Neural cell (in vitro differentiated cells): Measurements from ENCODE around the gene HOXB6. TPM values are rescaled to one million over a fixed set of nuclear protein-coding genes. Genes with fewer than 3 reads are reported as not detected.

ENCODE experiments used
- H2AFZ ChIP-seq: fragments of 200-600, 300-800 bp; sonication (generic), shearing (Covaris generic); 2 replicates; pipeline ENCODE4 v1.6.0; 2014; ENCODE audit warnings: low read depth, mild to moderate bottlenecking, antibody characterized with exemption, low read length, moderate library complexity
- H3F3A ChIP-seq: fragments of 200-600 bp; shearing (Covaris generic); 2 replicates; pipeline ENCODE4 v1.6.1; 2016; ENCODE audit warnings: mild to moderate bottlenecking, moderate library complexity, mixed read lengths, antibody characterized with exemption, low read length; ENCODE audit not compliant: insufficient read depth, poor library complexity, severe bottlenecking
- H3K27ac ChIP-seq: fragments of 200-600, 300-800 bp; sonication (generic), shearing (Covaris generic); 2 replicates; pipeline ENCODE4 v1.5.1; 2014; ENCODE audit warnings: mild to moderate bottlenecking, low read length, moderate library complexity
- H3K27me3 ChIP-seq: fragments of 300-800, 200-600 bp; sonication (generic), shearing (Covaris generic); 2 replicates; pipeline ENCODE4 v1.6.0; 2014; ENCODE audit warnings: mild to moderate bottlenecking, low read depth, low read length, moderate library complexity; ENCODE audit not compliant: insufficient read depth
- H3K36me3 ChIP-seq: fragments of 300-800, 200-600 bp; sonication (generic), shearing (Covaris generic); 2 replicates; pipeline ENCODE4 v1.5.1; 2014; ENCODE audit warnings: mild to moderate bottlenecking, antibody characterized with exemption, low read length, moderate library complexity; ENCODE audit not compliant: insufficient read depth
- H3K4me2 ChIP-seq: fragments of 300-800, 200-600 bp; sonication (generic), shearing (Covaris generic); 2 replicates; pipeline ENCODE4 v1.6.0; 2014; ENCODE audit warnings: mild to moderate bottlenecking, low read length
- H3K4me3 ChIP-seq: fragments of 300-800, 200-600 bp; sonication (generic), shearing (Covaris generic); 2 replicates; pipeline ENCODE4 v1.5.1; 2014; ENCODE audit warnings: mild to moderate bottlenecking, low read length, moderate library complexity
- H3K79me2 ChIP-seq: fragments of 200-600 bp; shearing (Covaris generic); replicated peaks from 2 replicates; pipeline ENCODE4 v1.6.0; 2014; ENCODE audit warnings: mild to moderate bottlenecking, low read length, moderate library complexity; ENCODE audit not compliant: insufficient read depth
- H3K9ac ChIP-seq: fragments of 300-800, 200-600 bp; sonication (generic), shearing (Covaris generic); 2 replicates; pipeline ENCODE4 v1.6.1; 2016; ENCODE audit warnings: mild to moderate bottlenecking, low read length, mixed read lengths
- H3K9me2 ChIP-seq: fragments of 200-600 bp; shearing (Covaris generic); 2 replicates; pipeline ENCODE4 v1.6.1; 2016; ENCODE audit warnings: mild to moderate bottlenecking, low read length, mixed read lengths; ENCODE audit not compliant: insufficient read depth
- H3K9me3 ChIP-seq: fragments of 200-600, 300-800 bp; sonication (generic), shearing (Covaris generic); 2 replicates; pipeline ENCODE4 v1.6.1; 2016; ENCODE audit warnings: mild to moderate bottlenecking, mixed run types, low read length, moderate library complexity, mixed read lengths
- H4K20me1 ChIP-seq: fragments of 200-600 bp; shearing (Covaris generic); 2 replicates; pipeline ENCODE4 v1.6.1; 2016; ENCODE audit warnings: mild to moderate bottlenecking, mixed run types; ENCODE audit not compliant: insufficient read depth
- EP300 ChIP-seq: fragments of 450-650 bp; conservative IDR thresholded peaks from 2 replicates; pipeline ENCODE4 v1.6.1; 2014; ENCODE audit warnings: antibody characterized with exemption, mild to moderate bottlenecking, moderate library complexity; ENCODE audit not compliant: poor library complexity, severe bottlenecking
- EZH2 ChIP-seq: fragments of 200-600, 300-800 bp; shearing (Covaris generic), sonication (generic); IDR thresholded peaks from 2 replicates; pipeline ENCODE4 v1.6.1; 2014; ENCODE audit warnings: antibody characterized with exemption, low read length, borderline replicate concordance, mild to moderate bottlenecking; ENCODE audit not compliant: insufficient read depth, poor library complexity, severe bottlenecking
- MXI1 ChIP-seq: fragments of 450-650 bp; conservative IDR thresholded peaks from 2 replicates; pipeline ENCODE4 v1.6.1; 2014; ENCODE audit warnings: antibody characterized with exemption, mild to moderate bottlenecking; ENCODE audit not compliant: poor library complexity, severe bottlenecking
- POLR2AphosphoS5 ChIP-seq: IDR thresholded peaks from 2 replicates; pipeline ENCODE4 v1.6.1; 2012
- RAD21 ChIP-seq: fragments of 450-650 bp; conservative IDR thresholded peaks from 2 replicates; pipeline ENCODE4 v1.6.1; 2014; ENCODE audit warnings: antibody characterized with exemption, mild to moderate bottlenecking, moderate library complexity
- SMC3 ChIP-seq: fragments of 450-650 bp; conservative IDR thresholded peaks from 2 replicates; pipeline ENCODE4 v1.6.1; 2014; ENCODE audit warnings: antibody characterized with exemption, mild to moderate bottlenecking, moderate library complexity; ENCODE audit not compliant: poor library complexity
- TAF1 ChIP-seq: IDR thresholded peaks from 2 replicates; pipeline ENCODE4 v1.6.1; 2012; ENCODE audit warnings: low read depth
- polyA plus RNA-seq: library from polyadenylated mRNA; depleted of rRNA; stranded (reverse); fragments of >200 nt; gene quantifications from 2 replicates; pipeline ENCODE4 v1.2.3, GENCODE V29; 2014
- TF ChIP-seq, protein P1 (sequence below): fragments of 450-650 bp; IDR thresholded peaks from 2 replicates; pipeline ENCODE4 v1.5.1; 2014; ENCODE audit warnings: antibody characterized with exemption, mild to moderate bottlenecking, moderate library complexity; ENCODE audit not compliant: poor library complexity, severe bottlenecking
- TF ChIP-seq, protein P2 (sequence below): IDR thresholded peaks from 2 replicates; pipeline ENCODE4 v1.6.1; 2012; ENCODE audit warnings: borderline replicate concordance

HOXB6 gene
- polyA plus RNA-seq, 1 donor from 2014 or later: not detected

DNA sequence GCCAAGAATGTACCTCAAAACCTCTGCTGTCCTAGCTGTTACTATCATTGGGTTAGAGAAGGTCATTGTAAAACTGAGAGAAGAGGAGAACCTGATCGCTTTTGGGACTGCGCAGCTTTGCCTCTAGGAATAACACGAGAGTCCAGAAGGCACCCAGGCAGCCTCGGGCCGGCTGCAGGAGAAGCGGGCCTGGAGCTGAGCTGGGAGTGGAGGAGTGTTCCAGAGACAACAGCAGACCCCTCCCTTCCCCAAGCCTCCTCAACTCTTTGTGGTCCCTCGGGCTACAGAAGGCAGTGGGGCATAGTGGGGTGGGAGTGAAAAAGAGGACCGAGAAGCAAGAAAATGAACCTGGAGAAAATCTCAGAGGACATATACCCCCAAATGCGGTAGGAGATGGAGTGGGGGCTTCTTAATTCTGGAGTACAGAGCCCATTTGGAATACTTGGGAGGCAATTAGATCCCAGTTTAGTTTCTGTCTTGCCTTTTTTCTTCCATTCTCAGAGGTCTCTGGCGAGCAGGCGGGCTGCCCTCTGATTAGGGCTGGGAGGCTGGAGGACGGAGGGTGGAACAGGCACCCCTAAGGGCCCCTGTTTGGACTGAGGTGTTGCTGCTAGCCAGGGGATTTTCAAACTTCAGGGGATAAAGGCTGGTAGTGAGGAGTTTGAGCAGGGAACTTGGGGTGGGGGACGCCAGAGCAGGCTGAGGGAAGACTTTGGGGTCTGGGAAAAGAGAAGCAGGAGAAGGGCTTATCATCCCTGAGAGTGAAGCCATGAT, 46.5 kb downstream of the HOXB6 start:
- no peaks in the 10 kb centered on the region for H3F3A ChIP-seq
- H3K27ac ChIP-seq: no peak overlapping the region
- no peak overlapping the region for H2AFZ ChIP-seq
- no peaks in the 10 kb centered on the region for H4K20me1 ChIP-seq
- no peak overlapping the region for H3K4me2 ChIP-seq
- no peaks in the 10 kb centered on the region for H3K36me3 ChIP-seq
- H3K27me3 ChIP-seq: peaks cover 99% of the 10 kb centered on the region
- TF ChIP-seq POLR2AphosphoS5 (no peak), TAF1 (no peak), MXI1 (no peak), EZH2 (no peak), SMC3 (no peak), EP300 (no peak), RAD21 (no peak)
- TF ChIP-seq, protein P1, sequence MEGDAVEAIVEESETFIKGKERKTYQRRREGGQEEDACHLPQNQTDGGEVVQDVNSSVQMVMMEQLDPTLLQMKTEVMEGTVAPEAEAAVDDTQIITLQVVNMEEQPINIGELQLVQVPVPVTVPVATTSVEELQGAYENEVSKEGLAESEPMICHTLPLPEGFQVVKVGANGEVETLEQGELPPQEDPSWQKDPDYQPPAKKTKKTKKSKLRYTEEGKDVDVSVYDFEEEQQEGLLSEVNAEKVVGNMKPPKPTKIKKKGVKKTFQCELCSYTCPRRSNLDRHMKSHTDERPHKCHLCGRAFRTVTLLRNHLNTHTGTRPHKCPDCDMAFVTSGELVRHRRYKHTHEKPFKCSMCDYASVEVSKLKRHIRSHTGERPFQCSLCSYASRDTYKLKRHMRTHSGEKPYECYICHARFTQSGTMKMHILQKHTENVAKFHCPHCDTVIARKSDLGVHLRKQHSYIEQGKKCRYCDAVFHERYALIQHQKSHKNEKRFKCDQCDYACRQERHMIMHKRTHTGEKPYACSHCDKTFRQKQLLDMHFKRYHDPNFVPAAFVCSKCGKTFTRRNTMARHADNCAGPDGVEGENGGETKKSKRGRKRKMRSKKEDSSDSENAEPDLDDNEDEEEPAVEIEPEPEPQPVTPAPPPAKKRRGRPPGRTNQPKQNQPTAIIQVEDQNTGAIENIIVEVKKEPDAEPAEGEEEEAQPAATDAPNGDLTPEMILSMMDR: no peak
- TF ChIP-seq, protein P2, sequence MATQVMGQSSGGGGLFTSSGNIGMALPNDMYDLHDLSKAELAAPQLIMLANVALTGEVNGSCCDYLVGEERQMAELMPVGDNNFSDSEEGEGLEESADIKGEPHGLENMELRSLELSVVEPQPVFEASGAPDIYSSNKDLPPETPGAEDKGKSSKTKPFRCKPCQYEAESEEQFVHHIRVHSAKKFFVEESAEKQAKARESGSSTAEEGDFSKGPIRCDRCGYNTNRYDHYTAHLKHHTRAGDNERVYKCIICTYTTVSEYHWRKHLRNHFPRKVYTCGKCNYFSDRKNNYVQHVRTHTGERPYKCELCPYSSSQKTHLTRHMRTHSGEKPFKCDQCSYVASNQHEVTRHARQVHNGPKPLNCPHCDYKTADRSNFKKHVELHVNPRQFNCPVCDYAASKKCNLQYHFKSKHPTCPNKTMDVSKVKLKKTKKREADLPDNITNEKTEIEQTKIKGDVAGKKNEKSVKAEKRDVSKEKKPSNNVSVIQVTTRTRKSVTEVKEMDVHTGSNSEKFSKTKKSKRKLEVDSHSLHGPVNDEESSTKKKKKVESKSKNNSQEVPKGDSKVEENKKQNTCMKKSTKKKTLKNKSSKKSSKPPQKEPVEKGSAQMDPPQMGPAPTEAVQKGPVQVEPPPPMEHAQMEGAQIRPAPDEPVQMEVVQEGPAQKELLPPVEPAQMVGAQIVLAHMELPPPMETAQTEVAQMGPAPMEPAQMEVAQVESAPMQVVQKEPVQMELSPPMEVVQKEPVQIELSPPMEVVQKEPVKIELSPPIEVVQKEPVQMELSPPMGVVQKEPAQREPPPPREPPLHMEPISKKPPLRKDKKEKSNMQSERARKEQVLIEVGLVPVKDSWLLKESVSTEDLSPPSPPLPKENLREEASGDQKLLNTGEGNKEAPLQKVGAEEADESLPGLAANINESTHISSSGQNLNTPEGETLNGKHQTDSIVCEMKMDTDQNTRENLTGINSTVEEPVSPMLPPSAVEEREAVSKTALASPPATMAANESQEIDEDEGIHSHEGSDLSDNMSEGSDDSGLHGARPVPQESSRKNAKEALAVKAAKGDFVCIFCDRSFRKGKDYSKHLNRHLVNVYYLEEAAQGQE: no peak
- no peaks in the 10 kb centered on the region for H3K79me2 ChIP-seq
- H3K9me3 ChIP-seq: no peaks in the 10 kb centered on the region
- H3K9me2 ChIP-seq: no peaks in the 10 kb centered on the region
- H3K9ac ChIP-seq: no peak overlapping the region
- H3K4me3 ChIP-seq: no peak overlapping the region

DNA sequence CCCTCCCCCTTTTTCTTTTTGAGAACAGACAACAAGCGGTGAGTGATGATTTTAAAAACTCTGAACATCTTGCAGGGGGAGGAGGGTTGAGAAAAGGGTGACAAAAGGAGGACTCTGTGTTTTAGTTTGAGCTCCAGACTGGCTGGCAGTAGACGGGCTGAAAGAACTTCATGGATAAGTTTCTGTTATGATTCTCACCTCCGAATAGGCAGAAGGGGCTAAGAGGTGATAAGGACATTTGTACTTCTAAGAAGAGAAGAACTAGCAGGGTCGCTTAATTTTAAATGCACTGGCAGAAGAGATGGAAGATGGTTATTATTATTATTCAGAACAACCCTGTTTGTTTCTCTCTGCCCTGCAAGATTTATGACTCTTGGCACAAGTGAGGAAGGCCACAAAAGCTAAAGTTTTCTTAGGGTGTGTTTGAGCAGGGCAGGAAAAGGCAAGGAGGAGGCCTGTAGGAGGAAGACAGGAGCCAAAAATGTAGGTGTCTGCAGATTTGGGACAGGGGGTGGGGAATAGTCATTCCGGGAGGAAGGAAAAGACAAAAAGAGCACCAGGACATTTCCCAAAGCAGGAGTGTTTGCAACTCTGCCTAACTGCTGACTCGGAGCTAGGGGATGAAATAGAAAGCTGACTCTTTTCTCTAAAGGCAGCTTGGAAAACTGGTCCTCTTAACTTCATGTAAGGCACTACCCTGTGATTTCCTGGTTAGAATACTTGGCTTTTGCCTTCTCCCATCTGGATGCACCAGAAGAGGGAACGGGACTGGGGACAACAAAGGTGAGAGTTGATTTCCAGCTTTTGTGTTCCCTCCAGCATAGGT, 48.0 kb downstream of the HOXB6 start:
- H3K9me2 ChIP-seq: no peaks in the 10 kb centered on the region
- no peaks in the 10 kb centered on the region for H3F3A ChIP-seq
- H3K4me2 ChIP-seq: no peak overlapping the region
- no peak overlapping the region for H2AFZ ChIP-seq
- no peak overlapping the region for H3K4me3 ChIP-seq
- no peaks in the 10 kb centered on the region for H3K36me3 ChIP-seq
- H3K9ac ChIP-seq: no peak overlapping the region
- H3K79me2 ChIP-seq: no peaks in the 10 kb centered on the region
- H3K9me3 ChIP-seq: no peaks in the 10 kb centered on the region
- no peak for TF ChIP-seq EP300
- TF ChIP-seq RAD21: no peak
- TF ChIP-seq EZH2: no peak
- TF ChIP-seq MXI1: no peak
- no peak for TF ChIP-seq SMC3
- TF ChIP-seq TAF1: no peak
- no peak for TF ChIP-seq POLR2AphosphoS5
- TF ChIP-seq, protein P1: no peak
- TF ChIP-seq, protein P2: no peak
- H3K27ac ChIP-seq: no peak overlapping the region
- no peaks in the 10 kb centered on the region for H4K20me1 ChIP-seq
- peaks cover 99% of the 10 kb centered on the region for H3K27me3 ChIP-seq
